Colon (tissue), 2 donors: Measurements from ENCODE around the gene CPA4.

Source experiments
- FAIRE-seq: peaks from 2 replicates; lab custom pipeline; 2012; peaks lifted over from hg19 to GRCh38; lab: Jason Lieb, UNC
- donor health status: control.
- donor health status: control.

CPA4 gene

DNA sequence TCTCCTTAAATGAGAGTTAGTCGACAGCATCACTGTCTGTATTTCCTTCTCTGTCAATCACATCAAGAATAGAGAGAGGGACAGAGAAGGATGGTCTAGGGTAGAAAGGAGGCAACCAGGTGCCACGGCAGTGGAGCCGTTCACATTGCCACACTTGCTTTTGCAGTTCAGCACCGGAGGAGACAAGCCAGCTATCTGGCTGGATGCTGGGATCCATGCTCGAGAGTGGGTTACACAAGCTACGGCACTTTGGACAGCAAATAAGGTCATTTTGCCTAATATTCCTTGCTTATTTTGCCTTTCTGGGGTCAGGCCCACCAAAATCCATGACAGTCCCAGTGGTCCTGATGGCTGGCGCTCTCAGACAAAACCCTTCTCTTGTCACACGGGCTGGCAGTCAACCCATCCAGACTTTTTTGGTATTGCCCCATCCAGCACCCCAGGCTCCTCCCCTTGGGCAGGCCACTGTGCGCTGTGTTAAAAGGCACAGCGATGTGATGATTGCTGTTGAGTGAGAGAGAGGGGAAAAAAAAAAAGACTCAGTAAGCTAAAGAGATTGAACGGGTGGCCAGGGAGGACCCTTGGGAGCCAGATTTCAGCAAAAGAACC lies 17.9 kb upstream of the CPA4 start:
- no peak for FAIRE-seq

- FAIRE-seq = no peak
These were observed 17.1 kb upstream of the CPA4 start for GRCh38 chr7:130275826-130276297.

GRCh38 chr7:130276796-130277762 lies 15.9 kb upstream of the CPA4 start:
- no peak for FAIRE-seq

DNA sequence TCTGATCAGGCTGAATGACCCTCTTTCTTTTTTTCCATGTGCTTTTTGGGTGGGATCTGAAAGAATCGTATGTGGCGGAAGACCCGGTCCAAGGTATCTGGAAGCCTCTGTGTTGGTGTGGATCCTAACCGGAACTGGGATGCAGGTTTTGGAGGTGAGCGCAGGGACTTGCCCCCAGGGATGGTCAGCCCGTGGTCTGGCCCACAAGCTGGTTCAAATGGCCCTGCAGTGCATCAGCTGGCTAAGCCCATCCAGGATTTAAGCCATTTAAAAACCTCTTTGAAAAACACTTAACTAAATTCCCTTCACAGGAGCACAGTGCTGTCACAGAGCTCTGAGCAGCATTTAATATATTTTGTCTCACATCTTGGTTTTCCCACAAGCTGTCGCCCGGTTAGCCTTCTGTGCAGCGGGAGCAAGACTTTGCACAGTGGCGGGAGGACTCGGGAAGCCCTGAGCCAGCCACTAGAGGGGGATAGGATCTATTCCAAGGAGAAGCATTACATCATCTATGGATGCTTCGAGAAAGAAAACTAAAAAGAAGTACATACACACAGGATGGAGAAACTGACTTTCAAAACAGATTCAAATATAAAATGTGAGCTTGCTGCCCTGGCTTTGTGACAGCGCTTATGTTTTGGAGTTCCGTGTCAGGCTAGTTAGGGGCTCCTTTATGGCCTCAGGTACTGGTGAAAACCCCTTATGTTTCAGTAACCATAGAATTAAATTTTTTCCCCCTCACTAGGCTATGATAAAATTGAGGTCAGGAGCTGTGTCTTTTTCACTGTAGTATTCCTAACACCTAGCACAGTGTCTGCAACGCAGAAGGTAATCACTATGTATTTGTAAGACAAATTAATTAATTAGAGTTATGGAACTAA lies 15.0 kb upstream of the CPA4 start:
- no peak for FAIRE-seq

DNA sequence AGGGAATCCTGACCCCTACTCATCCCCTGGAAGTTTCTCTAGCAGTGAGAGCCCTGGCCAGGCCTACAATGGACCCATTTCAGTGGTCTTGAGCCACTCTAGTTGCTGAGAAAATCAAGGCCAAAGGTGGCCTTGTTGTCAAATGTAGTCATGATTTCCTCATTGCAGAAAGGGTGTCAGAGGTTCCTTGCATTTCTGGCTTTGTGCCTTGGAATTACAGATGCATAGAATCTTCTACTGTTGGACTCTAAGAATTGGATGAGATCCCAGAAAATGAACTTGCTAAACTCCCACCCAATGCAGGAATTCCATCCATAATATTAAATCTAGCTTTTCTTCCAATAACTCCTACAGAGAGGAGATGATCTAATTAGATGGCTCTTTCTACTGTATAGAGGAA lies 14.1 kb upstream of the CPA4 start:
- no peak for FAIRE-seq

DNA sequence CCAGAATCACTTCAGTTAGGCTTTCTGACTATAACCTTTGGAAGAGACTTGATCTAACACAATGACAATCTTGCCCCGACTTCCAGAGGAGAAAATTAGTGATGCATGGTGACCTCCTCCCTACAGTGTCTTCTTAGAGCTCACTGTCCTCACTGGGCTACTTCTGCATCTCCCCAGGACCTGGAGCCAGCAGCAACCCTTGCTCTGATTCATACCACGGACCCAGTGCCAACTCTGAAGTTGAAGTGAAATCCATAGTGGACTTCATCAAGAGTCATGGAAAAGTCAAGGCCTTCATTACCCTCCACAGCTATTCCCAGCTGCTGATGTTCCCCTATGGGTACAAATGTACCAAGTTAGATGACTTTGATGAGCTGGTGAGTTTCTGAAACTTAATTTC lies 13.7 kb upstream of the CPA4 start:
- no peak for FAIRE-seq

DNA sequence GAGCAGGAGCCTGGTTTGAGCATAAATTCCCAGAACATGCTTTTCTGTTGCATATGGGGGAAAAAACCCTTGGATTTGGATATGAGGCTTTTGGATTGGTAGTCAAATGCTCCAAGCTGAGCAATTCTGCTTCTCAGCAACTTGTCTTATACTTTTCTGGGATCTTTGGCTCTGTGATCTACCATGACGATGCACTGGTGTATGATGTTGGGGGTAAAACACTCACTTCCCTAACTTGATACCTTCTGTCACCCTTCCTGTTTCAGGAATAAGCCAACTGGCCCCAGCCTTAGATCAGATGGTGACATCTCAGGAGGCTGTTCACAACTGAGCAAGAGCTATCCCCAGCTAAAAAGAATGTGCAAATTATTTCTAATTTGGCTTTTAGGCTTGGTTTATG lies 13.1 kb upstream of the CPA4 start:
- no peak for FAIRE-seq

DNA sequence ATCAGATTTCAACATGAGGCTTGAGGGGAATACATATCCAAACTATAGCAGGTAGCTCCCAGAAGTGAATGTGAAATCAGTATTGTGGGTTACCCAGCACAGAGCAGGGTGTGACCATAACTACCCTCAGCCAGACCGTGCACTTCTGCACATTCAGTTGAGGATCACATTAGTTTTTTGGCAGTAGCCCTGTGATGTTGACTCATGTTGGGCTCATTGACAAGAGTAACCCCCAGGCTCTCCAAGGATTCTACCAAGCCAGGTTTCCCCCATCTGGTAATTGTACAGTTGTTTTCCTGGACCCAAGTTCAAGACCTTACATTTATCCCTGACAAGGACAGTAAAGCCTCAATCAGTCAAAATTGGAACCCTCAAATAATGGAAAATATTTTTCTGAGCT lies 11.7 kb upstream of the CPA4 start:
- FAIRE-seq = no peak

- no peak for FAIRE-seq
These were observed 6.1 kb upstream of the CPA4 start for GRCh38 chr7:130286881-130287280.

GRCh38 chr7:130288168-130288567 lies 4.8 kb upstream of the CPA4 start:
- FAIRE-seq = no peak

- no peak for FAIRE-seq
These were observed 4.1 kb upstream of the CPA4 start for GRCh38 chr7:130288829-130289228.

- FAIRE-seq = no peak
These were observed 3.5 kb upstream of the CPA4 start for GRCh38 chr7:130289478-130289877.

DNA sequence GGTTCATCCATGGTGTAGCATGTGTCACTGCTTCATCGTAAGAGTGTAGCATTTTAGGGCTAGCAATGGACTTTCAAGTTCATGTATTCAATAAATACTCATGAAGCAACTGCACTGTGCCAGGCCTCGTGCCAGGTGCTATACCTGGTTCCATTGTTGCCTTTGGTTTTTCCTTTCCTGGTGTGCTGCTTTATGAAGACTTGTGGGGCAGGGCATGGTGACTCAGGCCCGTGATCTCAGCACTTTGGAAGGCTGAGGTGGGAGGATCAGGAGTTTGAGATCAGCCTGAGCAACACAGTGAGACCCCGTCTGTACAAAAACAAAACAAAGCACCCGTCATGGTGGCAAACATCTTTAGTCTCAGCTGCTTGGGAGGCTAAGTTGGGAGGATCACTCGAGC lies 2.2 kb upstream of the CPA4 start:
- no peak for FAIRE-seq

DNA sequence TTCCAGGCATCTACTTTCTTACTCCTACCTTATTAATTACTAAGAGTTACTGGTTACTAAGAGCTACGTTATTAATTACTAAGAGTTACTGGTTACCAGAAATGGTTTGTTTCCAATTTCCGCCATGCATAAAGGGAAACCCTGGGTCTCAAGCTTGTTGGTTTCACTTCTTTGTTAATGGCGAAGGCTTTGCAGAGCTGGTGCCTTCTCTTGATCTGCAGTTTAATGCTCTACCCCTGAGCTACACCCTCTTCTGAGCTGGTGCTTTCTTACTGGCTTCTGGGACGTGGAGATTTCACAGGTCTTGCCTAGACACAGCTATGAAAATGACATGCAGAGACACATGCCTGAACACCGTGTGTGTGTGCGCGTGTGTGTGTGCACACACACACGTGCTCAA lies 560 bp downstream of the CPA4 start:
- no peak for FAIRE-seq

DNA sequence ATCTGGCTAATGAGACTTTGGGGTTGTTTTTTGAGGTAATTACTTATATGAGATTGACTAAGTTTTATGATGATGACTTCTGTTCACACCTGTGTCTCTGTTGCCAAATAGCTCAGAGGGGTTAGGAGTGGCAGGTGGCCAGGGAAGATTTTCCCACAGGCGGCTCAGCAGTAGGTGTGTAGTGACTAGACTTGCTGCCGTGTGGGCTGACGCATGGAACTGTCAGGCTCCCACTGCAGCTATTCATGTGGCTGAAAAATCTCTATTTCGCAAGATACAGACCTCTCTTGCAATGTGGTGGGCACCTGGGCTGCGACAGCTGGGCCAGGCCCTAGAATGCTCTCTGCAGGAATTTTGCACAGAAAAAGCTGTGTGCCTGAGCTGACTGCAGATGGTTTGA lies 1.4 kb downstream of the CPA4 start:
- FAIRE-seq = no peak

GRCh38 chr7:130296221-130296951 lies 3.4 kb downstream of the CPA4 start:
- FAIRE-seq = no peak

- no peak for FAIRE-seq
These were observed 4.9 kb downstream of the CPA4 start for GRCh38 chr7:130297628-130298543.

DNA sequence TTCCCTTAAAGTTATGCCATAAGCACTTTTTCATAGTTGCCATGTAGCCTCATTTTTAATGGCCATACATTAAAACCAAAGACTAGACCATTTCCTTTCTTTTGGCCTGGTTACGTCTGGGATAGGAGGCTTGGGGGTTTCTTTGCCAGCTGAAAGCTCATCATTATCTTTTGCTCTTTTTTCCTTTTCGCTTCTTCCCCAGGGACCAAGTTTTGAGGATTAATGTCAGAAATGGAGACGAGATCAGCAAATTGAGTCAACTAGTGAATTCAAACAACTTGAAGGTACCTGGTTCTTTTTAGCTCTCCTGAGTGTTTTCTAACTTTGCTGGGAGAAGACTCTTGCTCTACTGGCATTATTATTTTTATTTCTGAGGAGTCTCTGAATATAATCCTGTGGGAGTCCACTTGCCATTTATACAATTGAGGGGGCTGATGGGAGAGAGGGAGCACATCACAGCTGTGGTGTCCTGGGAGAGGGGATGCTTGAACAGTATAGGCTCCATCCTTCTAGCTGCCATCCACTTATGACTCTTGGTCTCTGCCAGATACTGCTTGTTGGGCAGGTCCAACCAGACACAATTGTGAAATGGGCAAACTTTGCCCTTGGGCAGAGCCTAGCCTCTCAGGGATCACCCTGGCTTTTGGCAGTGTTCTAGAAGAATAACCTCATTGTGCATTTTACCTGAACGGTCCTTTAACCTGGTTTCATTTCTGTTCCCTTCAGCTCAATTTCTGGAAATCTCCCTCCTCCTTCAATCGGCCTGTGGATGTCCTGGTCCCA lies 5.8 kb downstream of the CPA4 start:
- no peak for FAIRE-seq

GRCh38 chr7:130299866-130300265 lies 6.9 kb downstream of the CPA4 start:
- no peak for FAIRE-seq

DNA sequence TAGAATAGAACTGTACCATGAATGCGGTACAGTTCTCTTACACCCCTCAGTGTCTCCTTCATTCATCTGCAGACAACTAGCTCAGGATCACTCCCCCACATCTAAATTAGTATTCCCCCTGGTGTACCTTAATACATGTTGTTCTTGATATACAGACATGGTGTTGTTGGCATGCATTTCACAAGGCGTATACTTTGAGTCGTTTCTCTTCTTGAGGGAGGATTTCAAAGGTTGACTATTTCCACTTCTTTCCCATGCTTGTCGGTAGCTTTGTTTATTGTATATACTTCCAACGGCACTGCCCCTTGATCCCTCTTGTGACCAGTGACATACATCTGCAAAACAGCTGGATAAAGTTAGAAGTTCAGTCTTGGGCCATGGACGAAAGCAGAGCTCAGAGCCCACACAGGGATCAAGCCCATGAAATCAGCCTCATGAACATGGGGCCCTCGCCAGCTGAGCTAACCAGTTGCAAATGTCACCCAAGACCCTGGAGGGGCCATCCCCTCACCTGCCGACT lies 8.6 kb downstream of the CPA4 start:
- no peak for FAIRE-seq
